Raji (cell line): Measurements from ENCODE around the gene IL17RE.

Source experiments
- POLR2A ChIP-seq: IDR thresholded peaks from 2 replicates; pipeline ENCODE4 v1.6.1; 2011; ENCODE audit warnings: low read depth, low read length, control low read depth; ENCODE audit not compliant: insufficient read depth

IL17RE gene, protein sequence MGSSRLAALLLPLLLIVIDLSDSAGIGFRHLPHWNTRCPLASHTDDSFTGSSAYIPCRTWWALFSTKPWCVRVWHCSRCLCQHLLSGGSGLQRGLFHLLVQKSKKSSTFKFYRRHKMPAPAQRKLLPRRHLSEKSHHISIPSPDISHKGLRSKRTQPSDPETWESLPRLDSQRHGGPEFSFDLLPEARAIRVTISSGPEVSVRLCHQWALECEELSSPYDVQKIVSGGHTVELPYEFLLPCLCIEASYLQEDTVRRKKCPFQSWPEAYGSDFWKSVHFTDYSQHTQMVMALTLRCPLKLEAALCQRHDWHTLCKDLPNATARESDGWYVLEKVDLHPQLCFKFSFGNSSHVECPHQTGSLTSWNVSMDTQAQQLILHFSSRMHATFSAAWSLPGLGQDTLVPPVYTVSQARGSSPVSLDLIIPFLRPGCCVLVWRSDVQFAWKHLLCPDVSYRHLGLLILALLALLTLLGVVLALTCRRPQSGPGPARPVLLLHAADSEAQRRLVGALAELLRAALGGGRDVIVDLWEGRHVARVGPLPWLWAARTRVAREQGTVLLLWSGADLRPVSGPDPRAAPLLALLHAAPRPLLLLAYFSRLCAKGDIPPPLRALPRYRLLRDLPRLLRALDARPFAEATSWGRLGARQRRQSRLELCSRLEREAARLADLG

DNA sequence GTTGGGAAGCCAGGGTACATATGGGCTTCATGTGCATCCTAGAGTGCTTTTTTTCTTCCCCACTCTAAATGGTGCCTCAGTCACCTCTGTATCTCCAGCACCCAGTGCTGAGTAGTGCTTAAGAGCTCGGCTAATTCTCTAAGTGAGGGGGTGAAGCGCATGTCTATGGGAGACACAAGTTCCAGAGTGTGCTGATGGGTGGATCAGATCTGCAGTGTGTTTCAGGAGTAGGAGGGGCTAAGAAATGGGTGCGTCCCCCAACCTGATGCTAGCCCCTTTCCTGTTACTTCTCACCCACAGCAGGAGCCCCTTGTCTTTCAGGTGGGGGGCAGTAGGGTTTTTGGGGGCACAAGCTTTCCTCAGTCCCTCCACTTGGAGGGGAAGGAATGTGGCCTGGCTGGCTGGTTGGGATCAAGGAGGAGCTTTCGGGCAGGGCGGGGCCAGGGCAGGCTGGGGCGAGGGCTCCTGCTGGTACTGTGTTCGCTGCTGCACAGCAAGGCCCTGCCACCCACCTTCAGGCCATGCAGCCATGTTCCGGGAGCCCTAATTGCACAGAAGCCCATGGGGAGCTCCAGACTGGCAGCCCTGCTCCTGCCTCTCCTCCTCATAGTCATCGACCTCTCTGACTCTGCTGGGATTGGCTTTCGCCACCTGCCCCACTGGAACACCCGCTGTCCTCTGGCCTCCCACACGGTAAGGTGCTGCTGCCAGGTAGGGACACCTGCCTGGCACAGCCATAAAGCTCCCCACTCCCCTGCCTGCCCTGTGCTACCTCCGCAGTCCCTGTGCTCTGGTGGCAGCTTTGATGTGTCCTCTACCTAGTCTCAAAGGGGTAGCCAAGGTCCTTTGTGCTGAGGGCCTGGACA, at the start of gene IL17RE:
IL17RE (plus strand) TSS at position 477 of the 866 bp plus-strand sequence; CDS start at position 562, 85 bp downstream.
- no peak for TF ChIP-seq POLR2A

DNA sequence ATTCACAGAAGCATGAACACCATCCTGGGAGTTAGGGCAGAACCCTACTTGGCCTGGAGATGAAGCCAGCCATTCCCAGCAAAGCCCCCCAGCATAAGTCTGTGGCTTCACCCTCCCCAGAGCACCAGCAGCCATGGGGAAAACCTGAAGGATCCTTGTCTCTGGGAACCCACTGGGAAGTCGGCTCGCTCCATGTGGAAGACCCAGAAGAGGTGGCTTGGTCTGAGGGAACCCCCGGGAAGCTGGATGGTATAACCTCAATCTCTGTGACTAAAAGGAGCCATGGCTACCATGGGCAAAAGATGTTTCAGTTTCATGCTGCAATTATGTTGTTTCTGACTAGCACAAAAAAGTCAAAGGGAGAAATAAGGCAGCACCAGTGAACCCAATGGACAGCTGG, 47.1 kb upstream of the IL17RE start:
- no peak for TF ChIP-seq POLR2A

DNA sequence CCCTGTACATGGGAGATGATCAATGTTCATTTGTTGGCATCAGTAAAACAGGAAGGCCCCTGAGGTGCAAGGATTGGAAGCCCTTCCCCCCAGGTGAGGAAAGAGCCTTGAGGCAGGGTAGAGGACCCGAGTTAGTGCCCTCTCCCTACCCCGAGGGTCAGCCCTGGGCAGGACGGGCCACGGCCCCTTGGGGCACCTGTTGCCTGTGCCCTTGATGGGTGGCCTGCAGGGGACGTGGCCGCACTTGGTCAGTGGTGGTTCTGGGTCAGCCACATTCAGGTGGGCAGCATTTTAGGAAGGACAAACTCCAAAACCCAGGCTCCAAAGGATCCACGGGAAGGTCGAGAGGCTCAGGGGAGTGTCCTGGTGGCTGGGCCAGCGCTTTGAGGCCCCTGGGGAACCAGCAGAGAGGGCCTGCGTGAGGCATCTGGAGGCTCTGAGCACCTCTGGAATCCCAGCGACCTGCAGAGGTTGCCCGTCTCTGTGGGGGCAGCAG, 43.1 kb upstream of the IL17RE start:
- TF ChIP-seq POLR2A, result no peak

DNA sequence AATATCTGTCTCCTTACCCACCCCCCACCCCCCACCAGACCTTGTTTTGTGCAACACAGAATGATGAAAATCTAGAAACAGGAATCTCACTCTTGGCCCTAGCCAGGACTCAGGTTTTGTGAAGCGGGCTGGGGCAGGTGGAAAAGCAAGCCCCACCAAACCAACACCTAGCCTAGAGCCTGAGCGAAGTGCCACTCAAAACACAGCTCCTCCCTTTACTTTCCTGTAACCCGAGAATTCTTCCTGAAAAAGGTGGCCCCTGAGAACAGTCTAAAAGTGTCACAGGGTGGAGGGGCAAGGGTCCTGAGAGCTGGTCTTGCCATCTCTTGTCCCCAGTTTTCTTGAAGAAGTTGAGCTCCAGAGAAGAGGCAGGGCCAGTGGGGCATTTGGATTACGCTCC, 41.4 kb upstream of the IL17RE start:
- no peak for TF ChIP-seq POLR2A

DNA sequence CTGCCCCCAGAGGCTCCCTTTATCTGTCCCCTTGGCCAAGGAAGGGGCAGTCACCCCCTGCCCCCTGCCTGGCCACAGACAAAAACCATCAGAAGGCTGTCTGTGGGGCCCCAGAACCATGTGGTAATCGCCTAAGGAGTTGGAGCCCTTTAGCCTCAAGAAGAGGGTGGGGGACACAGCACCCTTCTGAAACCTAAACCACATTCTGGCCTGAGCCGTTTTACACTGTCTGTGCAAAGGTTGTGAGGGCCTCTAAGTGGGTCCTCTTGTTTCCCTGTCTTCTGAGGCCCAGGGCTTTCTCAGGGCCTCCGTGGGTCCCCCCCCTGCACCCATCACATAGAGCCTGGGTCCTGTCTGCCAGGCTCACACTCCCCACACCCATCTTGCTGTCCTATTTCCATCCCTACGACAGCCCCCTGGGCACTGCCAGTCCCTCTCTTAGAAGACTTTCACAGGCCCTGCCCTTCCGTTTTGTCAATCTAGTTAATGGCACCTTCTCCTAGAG, 41.0 kb upstream of the IL17RE start:
- TF ChIP-seq POLR2A, result no peak

DNA sequence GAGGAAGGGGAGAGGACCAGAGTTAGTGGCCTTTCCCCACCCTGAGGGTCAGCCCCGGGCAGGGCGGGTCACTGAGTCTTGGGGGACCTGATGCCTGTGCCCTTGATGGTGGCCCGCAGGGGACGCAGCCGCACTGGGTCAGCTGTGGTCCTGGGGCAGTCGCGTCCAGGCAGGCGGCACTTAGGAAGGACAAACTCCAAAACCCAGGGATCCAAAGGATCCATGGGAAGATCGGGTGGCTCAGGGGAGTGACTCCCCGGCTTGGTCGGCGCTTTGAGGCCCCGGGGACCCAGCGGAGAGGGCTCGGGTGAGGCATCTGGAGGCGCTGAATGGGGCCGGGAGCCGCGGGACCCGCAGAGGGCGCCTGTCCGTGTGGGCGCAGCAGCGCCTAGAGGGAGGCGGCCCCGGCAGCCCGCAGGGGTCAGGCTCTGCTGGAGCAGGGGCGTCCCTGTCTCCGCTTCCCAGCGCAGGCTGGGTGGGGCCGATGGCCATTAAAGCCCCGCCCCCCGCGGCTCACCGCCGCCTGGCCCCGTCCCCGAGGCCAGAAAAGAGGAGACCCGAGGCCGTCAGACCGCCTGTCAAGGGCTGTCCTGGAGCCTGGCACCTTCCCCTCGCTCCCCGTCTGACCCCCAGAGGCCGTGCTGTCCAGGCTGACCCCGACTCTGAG, 40.1 kb upstream of the IL17RE start:
- TF ChIP-seq POLR2A, result no peak

DNA sequence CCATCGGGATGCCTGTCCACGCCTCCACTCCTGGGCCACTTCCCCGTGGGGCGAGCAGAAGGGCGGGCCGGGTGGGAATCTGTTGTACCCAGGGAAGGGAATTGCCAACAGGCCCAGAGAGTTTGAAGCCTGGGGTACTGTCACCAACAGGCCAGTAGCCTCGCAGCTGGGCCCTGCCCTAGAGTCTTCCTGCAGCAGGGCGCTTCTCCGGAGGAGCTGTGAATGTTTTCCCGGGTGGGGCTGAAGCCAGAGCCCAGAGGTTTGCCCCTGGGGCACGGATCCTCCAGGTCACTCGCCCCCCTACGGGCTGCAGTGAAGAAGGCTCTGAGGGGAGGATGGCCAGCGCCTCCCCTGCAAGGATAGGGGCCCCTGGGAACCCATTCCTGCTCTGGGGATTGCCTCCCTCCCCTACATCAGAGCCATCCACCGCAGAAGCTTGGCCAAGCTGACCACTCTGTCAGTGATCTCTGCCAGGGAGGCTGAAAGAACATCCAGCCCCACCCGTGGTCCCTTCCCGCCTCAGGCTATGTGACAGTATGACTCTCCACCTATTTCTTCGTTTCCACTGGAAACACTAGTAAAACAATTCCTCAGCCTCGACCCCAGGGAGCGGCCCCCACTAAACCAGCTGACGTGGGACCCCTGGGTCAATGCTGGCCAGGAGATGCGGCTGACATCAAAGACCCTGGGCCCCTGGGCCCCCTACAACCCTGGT, 39.4 kb upstream of the IL17RE start:
- TF ChIP-seq POLR2A, result no peak

DNA sequence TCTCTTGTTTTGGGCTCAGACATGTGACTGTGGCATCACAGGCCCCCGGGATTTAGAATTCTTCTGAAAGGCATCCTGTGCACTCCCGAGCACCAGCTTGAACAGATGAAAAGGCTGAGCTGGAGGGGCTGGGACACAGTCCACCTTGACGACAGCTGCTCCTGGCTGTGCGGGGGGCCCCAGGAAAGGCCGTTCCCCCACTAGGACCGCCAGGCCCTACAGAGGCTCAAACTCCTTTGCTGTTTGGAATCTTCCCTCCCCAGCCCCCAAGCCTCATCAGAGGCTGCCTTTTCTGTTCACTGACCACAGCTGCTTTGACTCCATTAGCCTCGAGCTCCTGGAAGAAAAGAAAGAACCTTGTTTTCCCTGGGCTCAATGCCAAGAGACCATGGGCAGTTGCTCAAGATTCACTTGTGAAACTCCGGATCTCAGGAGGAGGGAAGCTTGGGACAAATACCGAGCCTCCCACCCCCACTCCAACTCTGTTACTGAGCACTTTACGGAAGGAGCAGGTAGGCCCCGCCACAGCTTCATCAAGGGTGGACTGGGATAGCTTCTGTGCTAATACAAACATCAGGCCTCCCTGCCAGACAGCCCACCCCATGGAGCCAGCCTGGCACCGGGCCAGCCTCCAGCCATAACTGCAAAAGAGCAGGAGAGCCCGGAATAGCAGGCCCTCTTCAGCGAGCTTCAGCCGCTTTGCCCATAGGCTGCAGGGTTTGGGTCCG, 38.3 kb upstream of the IL17RE start:
- TF ChIP-seq POLR2A, result no peak

DNA sequence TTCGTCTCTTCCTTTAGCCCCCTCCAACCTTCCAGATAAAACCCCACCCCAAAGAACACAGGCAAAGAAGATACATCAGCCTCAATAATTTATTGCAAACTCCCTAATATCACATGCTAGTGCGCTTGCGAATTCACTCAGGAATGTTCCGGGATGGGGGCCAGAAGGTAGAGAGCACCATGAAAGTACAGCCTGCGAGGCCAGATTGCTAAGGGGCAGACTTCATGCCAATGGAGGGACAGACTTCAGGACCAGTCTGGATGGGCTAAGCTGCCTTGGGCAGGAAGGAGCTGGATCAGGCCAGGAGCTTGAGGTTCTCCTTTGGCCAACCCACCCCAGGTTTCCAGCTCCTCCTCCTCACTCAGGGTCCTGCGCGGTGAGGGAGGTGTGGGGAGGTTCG, 36.0 kb upstream of the IL17RE start:
- TF ChIP-seq POLR2A, result no peak

DNA sequence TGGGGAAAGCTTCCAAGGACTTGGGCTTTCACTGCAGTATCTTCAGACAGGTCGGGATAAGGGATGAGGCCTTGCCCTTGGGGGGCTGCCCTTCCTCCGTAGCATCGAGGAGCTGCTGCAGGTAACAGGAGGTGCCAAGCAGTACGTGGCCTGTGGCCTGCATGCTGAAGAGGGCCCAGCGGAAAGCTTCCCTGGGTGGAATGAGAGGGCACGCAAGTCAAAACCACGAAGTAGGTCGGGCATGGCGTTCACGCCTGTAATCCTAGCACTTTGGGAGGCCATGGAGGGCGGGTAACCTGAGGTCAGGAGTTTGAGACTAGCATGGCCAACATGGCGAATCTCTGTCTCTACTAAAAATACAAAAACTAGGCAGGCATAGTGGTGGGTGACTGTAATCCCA, 35.5 kb upstream of the IL17RE start:
- TF ChIP-seq POLR2A, result no peak

DNA sequence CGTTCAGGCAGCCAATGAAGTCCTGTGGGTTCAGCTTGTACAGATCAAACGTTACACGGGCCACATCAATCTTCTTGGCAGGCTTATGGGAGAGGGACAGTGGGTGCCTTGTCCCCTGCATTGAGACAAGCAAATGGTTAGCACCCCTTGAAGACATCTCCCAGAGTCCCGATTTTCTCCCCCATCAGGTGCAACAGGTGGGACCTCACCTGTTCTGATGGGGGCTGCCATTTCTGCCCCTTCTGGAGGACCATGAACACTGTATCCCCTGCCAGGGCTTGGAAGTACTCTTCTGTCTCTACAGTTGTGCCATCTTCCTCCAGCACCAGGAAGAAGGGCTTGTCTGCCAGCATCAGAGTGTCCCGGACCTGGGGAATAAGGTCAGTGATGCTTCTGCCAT, 32.7 kb upstream of the IL17RE start:
- no peak for TF ChIP-seq POLR2A

DNA sequence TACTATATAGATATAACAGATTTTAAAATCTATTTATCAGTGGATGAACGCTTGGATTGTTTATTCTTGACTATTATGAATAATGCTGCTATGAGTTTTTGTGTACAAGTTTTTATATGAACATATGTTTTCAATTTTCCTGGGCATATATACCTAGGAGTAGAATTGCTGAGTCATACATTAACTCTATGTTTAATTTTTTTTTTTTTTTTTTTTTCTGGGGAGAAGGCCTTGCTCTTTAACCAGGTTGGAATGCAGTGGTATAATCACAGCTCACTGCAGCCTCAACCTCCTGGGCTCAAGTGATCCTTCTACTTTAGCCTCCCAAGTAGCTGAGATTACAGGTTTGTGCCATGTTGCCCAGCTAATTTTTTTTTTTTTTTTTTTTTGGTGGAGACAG, 31.7 kb upstream of the IL17RE start:
- TF ChIP-seq POLR2A, result no peak

DNA sequence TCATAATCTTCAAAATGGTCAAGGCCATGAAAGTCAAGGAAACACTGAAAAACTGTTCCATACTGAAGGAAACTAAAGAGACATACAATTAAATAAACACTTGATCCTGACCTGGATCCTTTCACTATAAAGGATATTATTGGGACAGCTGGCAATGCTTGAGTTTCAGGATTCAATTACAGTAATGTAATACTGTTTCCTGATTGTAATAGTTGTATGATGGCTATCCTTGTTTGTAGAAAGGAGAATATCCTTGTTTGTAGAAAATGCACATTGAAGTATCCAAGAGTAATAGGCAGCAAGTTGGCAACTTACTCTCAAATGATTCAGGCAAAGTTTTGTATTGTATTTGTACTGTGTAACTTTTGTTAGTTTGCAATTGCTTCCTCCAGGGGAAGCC, 27.2 kb upstream of the IL17RE start:
- no peak for TF ChIP-seq POLR2A
